HEK293 (cell line): ENCODE data around the gene NFIX.
A peak's percentile ranks its signal among the peaks of the same experiment; 100 is the strongest.

Experiments used
- CTCF ChIA-PET: fragments of 350-600 bp; formaldehyde crosslinking; extraction: SDS; loops from one replicate; lab custom pipeline; 2021; ENCODE audit warnings: antibody characterized with exemption; lab: Yijun Ruan, JAX
- POLR2A ChIA-PET: fragments of 300-600 bp; formaldehyde crosslinking; extraction: SDS; loops from one replicate; lab custom pipeline; 2020; ENCODE audit warnings: antibody characterized with exemption, inconsistent platforms; lab: Yijun Ruan, JAX
- H3K27ac ChIP-seq: fragments of 200-500 bp; sonication (Bioruptor generic); 2 replicates; pipeline ENCODE4 v1.5.1; 2014; ENCODE audit warnings: low read depth, low read length, control low read depth, inconsistent platforms; ENCODE audit errors: extremely low read depth
- H3K36me3 ChIP-seq, 2 experiments: fragments of 200-500 bp in 1 of 2; sonication (Bioruptor generic) in 1 of 2; 1 replicate in 1 of 2; 2 replicates in 1 of 2; pipeline ENCODE4 v1.5.1; 2014 to 2017; ENCODE audit warnings: inconsistent platforms in 2 of 2, low read length in 2 of 2; ENCODE audit not compliant: control insufficient read depth in 2 of 2, insufficient read depth in 1 of 2
- H3K4me1 ChIP-seq: fragments of 200-500 bp; sonication (Bioruptor generic); 2 replicates; pipeline ENCODE4 v1.5.1; 2014; ENCODE audit warnings: mild to moderate bottlenecking, low read length, inconsistent platforms; ENCODE audit not compliant: control insufficient read depth, insufficient read depth
- H3K4me3 ChIP-seq: 2 replicates; pipeline ENCODE4 v1.5.1; 2011; ENCODE audit warnings: low read depth, mild to moderate bottlenecking, control low read depth, low read length, moderate library complexity
- H3K9me3 ChIP-seq: fragments of 200-500 bp; sonication (Bioruptor generic); 2 replicates; pipeline ENCODE4 v1.5.1; 2014; ENCODE audit warnings: low read depth, low read length, inconsistent platforms; ENCODE audit not compliant: control insufficient read depth, insufficient read depth
- BCL11B ChIP-seq: fragments of 450-650 bp; formaldehyde crosslinking; IDR thresholded peaks from 2 replicates; pipeline ENCODE4 v1.5.1; 2016; ENCODE audit warnings: low read depth, missing biosample characterization, missing genetic modification characterization
- EGR2 ChIP-seq: fragments of 450-650 bp; formaldehyde crosslinking; IDR thresholded peaks from 2 replicates; pipeline ENCODE4 v1.5.1; 2016; ENCODE audit warnings: low read depth, missing biosample characterization, missing genetic modification characterization
- GFI1B ChIP-seq: fragments of 450-650 bp; formaldehyde crosslinking; IDR thresholded peaks from 2 replicates; pipeline ENCODE4 v1.5.1; 2016; ENCODE audit warnings: missing biosample characterization, missing genetic modification characterization
- GLIS2 ChIP-seq: fragments of 450-650 bp; formaldehyde crosslinking; IDR thresholded peaks from 2 replicates; pipeline ENCODE4 v1.5.1; 2016; ENCODE audit warnings: missing biosample characterization, missing genetic modification characterization
- OVOL3 ChIP-seq: fragments of 450-650 bp; formaldehyde crosslinking; IDR thresholded peaks from 2 replicates; pipeline ENCODE4 v1.5.1; 2016; ENCODE audit warnings: missing biosample characterization, missing genetic modification characterization
- SP2 ChIP-seq: fragments of 450-650 bp; formaldehyde crosslinking; IDR thresholded peaks from 2 replicates; pipeline ENCODE4 v1.5.1; 2016; ENCODE audit warnings: missing biosample characterization, missing genetic modification characterization
- SP3 ChIP-seq: fragments of 450-650 bp; formaldehyde crosslinking; IDR thresholded peaks from 2 replicates; pipeline ENCODE4 v1.5.1; 2016; ENCODE audit warnings: missing biosample characterization, missing genetic modification characterization
- ZEB2 ChIP-seq: fragments of 450-650 bp; formaldehyde crosslinking; IDR thresholded peaks from 2 replicates; pipeline ENCODE4 v1.5.1; 2016; ENCODE audit warnings: missing biosample characterization, missing genetic modification characterization
- ZFHX2 ChIP-seq: fragments of 450-650 bp; formaldehyde crosslinking; conservative IDR thresholded peaks from 2 replicates; pipeline ENCODE4 v1.5.1; 2016; ENCODE audit warnings: missing biosample characterization, missing genetic modification characterization
- ZIC2 ChIP-seq: fragments of 450-650 bp; formaldehyde crosslinking; IDR thresholded peaks from 2 replicates; pipeline ENCODE4 v1.5.1; 2016; ENCODE audit warnings: missing biosample characterization, missing genetic modification characterization
- ZNF16 ChIP-seq: fragments of 450-650 bp; formaldehyde crosslinking; IDR thresholded peaks from 2 replicates; pipeline ENCODE4 v1.5.1; 2016; ENCODE audit warnings: low read depth, missing biosample characterization, missing genetic modification characterization
- ZNF302 ChIP-seq: fragments of 450-650 bp; formaldehyde crosslinking; IDR thresholded peaks from 2 replicates; pipeline ENCODE4 v1.5.1; 2016; ENCODE audit warnings: missing biosample characterization, missing genetic modification characterization, low read depth
- ZNF391 ChIP-seq: fragments of 450-650 bp; formaldehyde crosslinking; IDR thresholded peaks from 2 replicates; pipeline ENCODE4 v1.5.1; 2016; ENCODE audit warnings: low read depth, missing biosample characterization, missing genetic modification characterization, borderline replicate concordance
- ZNF600 ChIP-seq: fragments of 450-650 bp; formaldehyde crosslinking; IDR thresholded peaks from 2 replicates; pipeline ENCODE4 v1.5.1; 2016; ENCODE audit warnings: missing biosample characterization, missing genetic modification characterization
- TF ChIP-seq, protein P1 (sequence below): fragments of 450-650 bp; formaldehyde crosslinking; IDR thresholded peaks from 2 replicates; pipeline ENCODE4 v1.5.1; 2016; ENCODE audit warnings: missing biosample characterization, missing genetic modification characterization, low read depth
- TF ChIP-seq, protein P2 (sequence below): fragments of 450-650 bp; formaldehyde crosslinking; IDR thresholded peaks from 2 replicates; pipeline ENCODE4 v1.5.1; 2016; ENCODE audit warnings: missing biosample characterization, missing genetic modification characterization
- TF ChIP-seq, protein P3 (sequence below): fragments of 450-650 bp; formaldehyde crosslinking; IDR thresholded peaks from 2 replicates; pipeline ENCODE4 v1.5.1; 2016; ENCODE audit warnings: missing biosample characterization, missing genetic modification characterization, borderline replicate concordance

Gene NFIX

DNA sequence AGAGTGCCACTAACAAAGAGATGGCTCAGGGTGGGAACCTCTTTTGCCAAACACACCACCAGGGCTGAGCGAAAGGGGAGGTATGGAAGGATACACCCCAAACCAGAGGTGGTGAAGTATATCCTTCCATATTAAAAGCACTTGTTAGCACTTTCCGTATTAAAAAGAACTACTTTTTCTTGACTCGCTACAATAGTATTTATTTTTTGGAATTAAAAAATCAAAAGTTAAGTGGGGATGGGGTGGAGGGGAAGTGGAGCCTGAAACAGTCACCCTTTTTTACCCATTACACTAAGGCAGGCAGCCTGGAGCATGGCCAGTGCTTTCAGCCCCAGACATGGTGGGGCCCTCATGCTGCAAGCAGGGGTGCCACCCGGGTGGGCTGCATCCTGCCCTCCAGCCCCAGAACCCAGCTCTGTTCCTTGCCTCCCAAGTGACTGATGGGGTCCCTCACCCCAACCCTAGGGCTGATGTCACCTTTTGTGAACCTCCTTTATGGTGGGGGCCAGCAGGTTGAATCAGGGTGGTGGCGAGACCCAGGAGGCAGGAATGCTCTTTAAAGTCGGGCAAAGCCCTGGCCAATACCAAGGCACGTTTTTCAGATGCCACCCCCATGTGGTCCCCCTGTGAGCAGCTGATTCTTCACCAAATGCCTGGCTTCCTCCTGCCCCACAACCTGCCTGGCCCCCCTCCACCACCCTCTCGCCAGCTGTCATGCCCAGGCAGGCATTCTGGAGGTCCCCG, 76.3 kb downstream of the NFIX start:
- Histone ChIP-seq H3K9me3 (no peaks in the 10 kb centered on the region), H3K4me1 (no peaks in the 10 kb centered on the region; the same call in 1 of the 2 replicates), H3K27ac (no peak overlapping the region), H3K36me3 (no peaks in the 10 kb centered on the region), H3K4me3 (no peak overlapping the region)
- ChIA-PET POLR2A (no interaction called here), CTCF (interaction anchor here (0.8 to 7.3 kb wide), 3 partner anchors 9 to 94 kb away, joined by 3 to 57 read pairs (median 13); no protein-coding TSS in a partner anchor)
- TF ChIP-seq ZIC2 (tag by site-specific recombination) (no peak), GLIS2 (tag by site-specific recombination) (0 out of 2 replicates have a peak, but pooled peaks have one; percentile 13)

DNA sequence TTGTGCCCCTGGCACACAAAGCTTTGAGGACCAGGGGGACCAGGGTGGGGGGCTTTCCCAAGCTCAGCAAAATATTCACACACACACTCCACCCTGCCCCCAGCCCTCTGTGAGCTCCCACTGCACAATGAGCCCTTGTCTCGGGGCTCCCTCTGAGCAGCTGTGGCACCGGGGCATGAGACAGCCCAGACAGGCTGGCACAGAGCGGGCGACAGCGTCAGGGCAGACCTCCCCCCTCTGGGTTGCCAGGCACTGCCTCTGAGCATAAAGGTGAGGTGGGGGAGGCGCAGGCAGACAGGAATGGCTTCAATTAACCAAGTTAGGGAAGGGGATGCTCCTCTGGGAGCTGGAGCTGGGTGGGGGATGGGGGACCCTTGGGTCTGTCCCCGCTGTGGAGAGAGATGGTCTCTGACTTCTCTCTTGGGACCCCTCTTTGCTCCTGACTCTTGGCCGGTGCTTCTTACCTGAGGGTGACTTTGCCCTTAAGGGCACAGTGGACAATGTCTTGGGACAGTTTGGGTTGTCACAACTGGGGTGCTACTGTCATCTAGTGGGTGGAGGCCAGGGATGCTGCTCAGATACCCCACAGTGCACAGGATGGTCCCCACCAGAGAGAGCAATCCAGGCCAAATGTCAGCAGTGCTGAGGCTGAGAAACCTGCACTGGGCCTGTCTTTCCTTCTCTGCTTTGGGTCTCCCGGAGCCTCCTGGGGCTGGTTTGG, 77.1 kb downstream of the NFIX start:
- Histone ChIP-seq H3K27ac (no peak overlapping the region), H3K4me1 (no peaks in the 10 kb centered on the region; the same call in 1 of the 2 replicates), H3K36me3 (no peaks in the 10 kb centered on the region), H3K4me3 (no peak overlapping the region), H3K9me3 (no peaks in the 10 kb centered on the region)
- ChIA-PET CTCF (interaction anchor here (0.8 to 7.3 kb wide), 2 partner anchors 10 to 95 kb away, joined by 3 to 57 read pairs; no protein-coding TSS in a partner anchor), POLR2A (no interaction called here)
- TF ChIP-seq, protein P1, sequence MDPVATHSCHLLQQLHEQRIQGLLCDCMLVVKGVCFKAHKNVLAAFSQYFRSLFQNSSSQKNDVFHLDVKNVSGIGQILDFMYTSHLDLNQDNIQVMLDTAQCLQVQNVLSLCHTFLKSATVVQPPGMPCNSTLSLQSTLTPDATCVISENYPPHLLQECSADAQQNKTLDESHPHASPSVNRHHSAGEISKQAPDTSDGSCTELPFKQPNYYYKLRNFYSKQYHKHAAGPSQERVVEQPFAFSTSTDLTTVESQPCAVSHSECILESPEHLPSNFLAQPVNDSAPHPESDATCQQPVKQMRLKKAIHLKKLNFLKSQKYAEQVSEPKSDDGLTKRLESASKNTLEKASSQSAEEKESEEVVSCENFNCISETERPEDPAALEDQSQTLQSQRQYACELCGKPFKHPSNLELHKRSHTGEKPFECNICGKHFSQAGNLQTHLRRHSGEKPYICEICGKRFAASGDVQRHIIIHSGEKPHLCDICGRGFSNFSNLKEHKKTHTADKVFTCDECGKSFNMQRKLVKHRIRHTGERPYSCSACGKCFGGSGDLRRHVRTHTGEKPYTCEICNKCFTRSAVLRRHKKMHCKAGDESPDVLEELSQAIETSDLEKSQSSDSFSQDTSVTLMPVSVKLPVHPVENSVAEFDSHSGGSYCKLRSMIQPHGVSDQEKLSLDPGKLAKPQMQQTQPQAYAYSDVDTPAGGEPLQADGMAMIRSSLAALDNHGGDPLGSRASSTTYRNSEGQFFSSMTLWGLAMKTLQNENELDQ: no peak
- TF ChIP-seq, protein P2, sequence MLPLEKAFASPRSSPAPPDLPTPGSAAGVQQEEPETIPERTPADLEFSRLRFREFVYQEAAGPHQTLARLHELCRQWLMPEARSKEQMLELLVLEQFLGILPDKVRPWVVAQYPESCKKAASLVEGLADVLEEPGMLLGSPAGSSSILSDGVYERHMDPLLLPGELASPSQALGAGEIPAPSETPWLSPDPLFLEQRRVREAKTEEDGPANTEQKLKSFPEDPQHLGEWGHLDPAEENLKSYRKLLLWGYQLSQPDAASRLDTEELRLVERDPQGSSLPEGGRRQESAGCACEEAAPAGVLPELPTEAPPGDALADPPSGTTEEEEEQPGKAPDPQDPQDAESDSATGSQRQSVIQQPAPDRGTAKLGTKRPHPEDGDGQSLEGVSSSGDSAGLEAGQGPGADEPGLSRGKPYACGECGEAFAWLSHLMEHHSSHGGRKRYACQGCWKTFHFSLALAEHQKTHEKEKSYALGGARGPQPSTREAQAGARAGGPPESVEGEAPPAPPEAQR (tag by site-specific recombination): no peak
- TF ChIP-seq GFI1B (tag by site-specific recombination): no peak
- TF ChIP-seq SP3 (tag by site-specific recombination): no peak

DNA sequence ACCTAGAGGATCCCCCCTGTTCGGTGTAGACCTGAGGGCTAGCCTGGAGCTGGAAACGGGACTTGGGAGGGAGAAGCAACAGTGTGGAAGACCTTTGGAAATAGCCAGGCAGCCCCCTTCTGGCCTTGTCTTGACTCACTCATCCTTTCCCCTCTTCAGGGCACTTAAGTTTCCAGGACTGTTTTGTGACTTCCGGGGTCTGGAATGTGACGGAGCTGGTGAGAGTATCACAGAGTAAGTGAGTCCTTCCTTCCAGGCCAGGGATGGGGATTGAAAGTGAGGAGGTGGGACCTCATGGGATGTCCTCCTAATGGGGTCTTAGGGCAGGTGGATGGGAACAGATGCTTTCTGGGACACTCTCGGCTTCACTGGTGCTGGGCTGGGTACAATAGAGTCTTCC, 78.0 kb downstream of the NFIX start:
- CTCF ChIA-PET: interaction anchor here (0.6 to 7.3 kb wide), 6 partner anchors 11 to 108 kb away, joined by 3 to 57 read pairs (median 6); no protein-coding TSS in a partner anchor

DNA sequence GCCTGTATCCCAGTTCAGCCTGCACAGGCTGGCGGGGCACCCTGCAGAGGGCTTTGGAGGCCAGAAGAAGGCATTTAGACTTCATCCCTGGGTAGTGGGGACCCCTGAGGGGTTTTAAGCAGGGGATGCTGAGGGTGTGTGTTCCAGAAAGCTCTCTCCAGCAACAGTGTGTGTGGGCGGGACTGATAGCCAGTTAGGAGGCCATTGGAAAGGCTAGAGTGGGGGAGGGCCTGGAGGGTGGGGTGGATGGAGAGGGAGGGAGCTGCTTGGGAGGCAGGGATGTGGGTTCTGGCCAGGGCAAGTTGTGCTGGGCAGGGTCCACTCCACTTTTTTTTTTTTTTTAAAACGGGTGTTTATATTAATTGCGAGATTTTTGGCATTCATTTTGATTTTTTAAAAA, 79.1 kb downstream of the NFIX start:
- POLR2A ChIA-PET: no interaction called here
- Histone ChIP-seq H3K9me3 (no peaks in the 10 kb centered on the region), H3K36me3 (no peaks in the 10 kb centered on the region), H3K4me1 (peaks cover 9% of the 10 kb centered on the region), H3K4me3 (no peak overlapping the region), H3K27ac (no peak overlapping the region)
- TF ChIP-seq ZIC2 (tag by site-specific recombination) (peak; percentile 32; the same call in 1 of the 2 replicates), ZNF302 (tag by site-specific recombination) (no peak), ZEB2 (tag by site-specific recombination) (no peak), ZFHX2 (tag by site-specific recombination) (peak; percentile 66), EGR2 (tag by site-specific recombination) (peak; percentile 70), BCL11B (tag by site-specific recombination) (no peak), ZNF391 (tag by site-specific recombination) (no peak)
- TF ChIP-seq, protein P3, sequence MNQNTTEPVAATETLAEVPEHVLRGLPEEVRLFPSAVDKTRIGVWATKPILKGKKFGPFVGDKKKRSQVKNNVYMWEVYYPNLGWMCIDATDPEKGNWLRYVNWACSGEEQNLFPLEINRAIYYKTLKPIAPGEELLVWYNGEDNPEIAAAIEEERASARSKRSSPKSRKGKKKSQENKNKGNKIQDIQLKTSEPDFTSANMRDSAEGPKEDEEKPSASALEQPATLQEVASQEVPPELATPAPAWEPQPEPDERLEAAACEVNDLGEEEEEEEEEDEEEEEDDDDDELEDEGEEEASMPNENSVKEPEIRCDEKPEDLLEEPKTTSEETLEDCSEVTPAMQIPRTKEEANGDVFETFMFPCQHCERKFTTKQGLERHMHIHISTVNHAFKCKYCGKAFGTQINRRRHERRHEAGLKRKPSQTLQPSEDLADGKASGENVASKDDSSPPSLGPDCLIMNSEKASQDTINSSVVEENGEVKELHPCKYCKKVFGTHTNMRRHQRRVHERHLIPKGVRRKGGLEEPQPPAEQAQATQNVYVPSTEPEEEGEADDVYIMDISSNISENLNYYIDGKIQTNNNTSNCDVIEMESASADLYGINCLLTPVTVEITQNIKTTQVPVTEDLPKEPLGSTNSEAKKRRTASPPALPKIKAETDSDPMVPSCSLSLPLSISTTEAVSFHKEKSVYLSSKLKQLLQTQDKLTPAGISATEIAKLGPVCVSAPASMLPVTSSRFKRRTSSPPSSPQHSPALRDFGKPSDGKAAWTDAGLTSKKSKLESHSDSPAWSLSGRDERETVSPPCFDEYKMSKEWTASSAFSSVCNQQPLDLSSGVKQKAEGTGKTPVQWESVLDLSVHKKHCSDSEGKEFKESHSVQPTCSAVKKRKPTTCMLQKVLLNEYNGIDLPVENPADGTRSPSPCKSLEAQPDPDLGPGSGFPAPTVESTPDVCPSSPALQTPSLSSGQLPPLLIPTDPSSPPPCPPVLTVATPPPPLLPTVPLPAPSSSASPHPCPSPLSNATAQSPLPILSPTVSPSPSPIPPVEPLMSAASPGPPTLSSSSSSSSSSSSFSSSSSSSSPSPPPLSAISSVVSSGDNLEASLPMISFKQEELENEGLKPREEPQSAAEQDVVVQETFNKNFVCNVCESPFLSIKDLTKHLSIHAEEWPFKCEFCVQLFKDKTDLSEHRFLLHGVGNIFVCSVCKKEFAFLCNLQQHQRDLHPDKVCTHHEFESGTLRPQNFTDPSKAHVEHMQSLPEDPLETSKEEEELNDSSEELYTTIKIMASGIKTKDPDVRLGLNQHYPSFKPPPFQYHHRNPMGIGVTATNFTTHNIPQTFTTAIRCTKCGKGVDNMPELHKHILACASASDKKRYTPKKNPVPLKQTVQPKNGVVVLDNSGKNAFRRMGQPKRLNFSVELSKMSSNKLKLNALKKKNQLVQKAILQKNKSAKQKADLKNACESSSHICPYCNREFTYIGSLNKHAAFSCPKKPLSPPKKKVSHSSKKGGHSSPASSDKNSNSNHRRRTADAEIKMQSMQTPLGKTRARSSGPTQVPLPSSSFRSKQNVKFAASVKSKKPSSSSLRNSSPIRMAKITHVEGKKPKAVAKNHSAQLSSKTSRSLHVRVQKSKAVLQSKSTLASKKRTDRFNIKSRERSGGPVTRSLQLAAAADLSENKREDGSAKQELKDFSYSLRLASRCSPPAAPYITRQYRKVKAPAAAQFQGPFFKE (tag by site-specific recombination): no peak
- CTCF ChIA-PET: interaction anchor here (0.6 to 7.3 kb wide), 5 partner anchors 12 to 109 kb away, joined by 3 to 57 read pairs (median 6); no protein-coding TSS in a partner anchor

More for the DNA sequence above, 78.0 kb downstream of the NFIX start:
- H3K9me3 ChIP-seq: no peaks in the 10 kb centered on the region
- POLR2A ChIA-PET: interaction anchor here (0.5 kb wide), 1 partner anchor 10 kb away, joined by 4 read pairs; no protein-coding TSS in a partner anchor
- H3K36me3 ChIP-seq: no peaks in the 10 kb centered on the region
- no peak overlapping the region for H3K4me3 ChIP-seq
- H3K4me1 ChIP-seq: no peaks in the 10 kb centered on the region; the same call in 1 of the 2 replicates
- no peak overlapping the region for H3K27ac ChIP-seq
- TF ChIP-seq ZNF600 (peak; percentile 67), SP2 (tag by site-specific recombination) (no peak), OVOL3 (tag by site-specific recombination) (no peak), ZNF16 (tag by site-specific recombination) (no peak)
